Measurements from ENCODE around the gene MS4A15. TPM values are rescaled to one million over a fixed set of nuclear protein-coding genes. Genes with fewer than 3 reads are reported as not detected.

Gene MS4A15
- total RNA-seq, 2 donors from 2014 or later: not detected

DNA sequence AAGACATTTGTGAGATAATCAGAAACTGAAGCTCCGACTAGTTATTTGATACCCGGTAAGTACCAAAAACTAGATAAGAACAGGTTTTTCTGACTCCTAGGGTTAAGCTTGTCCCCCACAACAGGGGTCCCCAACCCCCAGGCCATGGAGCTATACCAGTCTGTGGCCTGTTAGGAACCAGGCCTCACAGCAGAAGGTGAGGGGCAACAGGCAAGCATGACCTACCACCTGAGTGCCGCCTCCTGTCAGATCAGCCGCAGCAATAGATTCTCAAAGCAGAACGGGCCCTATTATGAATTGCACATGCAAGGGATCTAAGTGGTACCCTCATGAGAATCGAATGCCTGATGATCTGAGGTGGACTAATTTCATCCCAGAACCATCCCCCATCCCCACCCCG lies 27.2 kb downstream of the MS4A15 start:
- ATAC-seq (replicated peaks in 1 of 2): no peak
- no peak overlapping the region for H3K4me3 Mint-ChIP-seq
- no peak for DNase-seq
- no peaks in the 10 kb centered on the region for H3K4me1 Mint-ChIP-seq (ENCODE audit: low read depth)
- no peaks in the 10 kb centered on the region for H3K27me3 Mint-ChIP-seq (ENCODE audit: low read depth)
- H3K27ac Mint-ChIP-seq: no peak overlapping the region
- no peaks in the 10 kb centered on the region for H3K9me3 Mint-ChIP-seq
- no peaks in the 10 kb centered on the region for H3K36me3 Mint-ChIP-seq (ENCODE audit: insufficient read depth in 2 of 2)

DNA sequence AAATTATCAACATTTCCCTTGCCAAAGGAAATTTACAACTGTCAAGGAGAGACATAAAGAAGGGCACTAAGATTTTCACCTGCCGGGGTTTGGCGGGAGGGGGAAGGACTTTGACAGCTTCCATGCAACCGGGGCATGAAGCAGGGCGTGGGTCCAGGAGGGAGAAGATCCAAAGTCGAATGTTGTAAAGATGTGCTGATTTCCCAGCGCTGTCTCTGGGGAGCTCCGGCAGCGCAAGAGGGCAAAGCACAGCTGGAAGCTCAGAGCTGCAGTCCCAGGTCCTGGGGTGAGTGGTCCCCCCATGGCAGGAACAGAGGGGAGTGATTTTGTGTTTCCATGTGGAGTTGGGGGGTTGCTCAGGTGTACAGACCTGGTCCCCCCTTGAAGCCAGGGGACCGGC lies 28.5 kb downstream of the MS4A15 start, which contains the start of gene MS4A10:
Gene MS4A10, plus strand, starts transcription at position 198 of the 400 bp plus-strand sequence. CDS start 5,003 bp downstream, outside the sequence.
- Mint-ChIP-seq H3K9me3 (no peaks in the 10 kb centered on the region), H3K27ac (no peak within 1 kb of the TSS), H3K27me3 (ENCODE audit: low read depth) (no peaks in the 10 kb centered on the region), H3K36me3 (ENCODE audit: insufficient read depth in 2 of 2) (no peaks in the 10 kb centered on the region), H3K4me3 (no peak within 1 kb of the TSS), H3K4me1 (ENCODE audit: low read depth) (no peaks in the 10 kb centered on the region)
- no peak for DNase-seq
- no peak for ATAC-seq (replicated peaks in 1 of 2)

DNA sequence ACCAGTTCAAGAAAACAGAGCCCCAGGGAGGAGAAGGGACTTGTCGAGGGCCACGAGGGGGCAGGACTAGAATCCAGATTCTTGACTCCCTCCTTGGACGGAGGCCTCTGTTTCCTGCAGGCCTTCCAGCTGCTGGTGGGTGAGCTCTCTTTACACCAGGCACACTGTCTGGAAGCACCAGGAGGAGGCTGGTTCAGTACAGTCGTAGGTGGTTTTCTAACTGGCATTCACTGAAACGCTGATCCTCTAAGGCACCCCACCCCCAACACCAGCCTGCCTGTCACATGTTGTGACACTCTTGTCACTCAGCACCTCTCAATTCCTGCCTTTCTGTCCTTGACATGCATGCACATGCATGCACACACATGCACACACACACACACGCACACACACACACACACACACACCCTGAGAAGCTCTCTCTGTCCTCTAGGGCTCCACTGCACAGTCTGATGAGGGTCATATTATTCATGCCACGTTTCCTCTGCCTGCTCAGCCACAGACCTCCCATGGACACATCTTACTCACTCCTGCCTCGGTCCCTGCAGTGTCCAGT lies 29.2 kb downstream of the MS4A15 start:
- H3K27ac Mint-ChIP-seq: no peak overlapping the region
- DNase-seq (no peak), ATAC-seq (replicated peaks in 1 of 2) (no peak)
- no peaks in the 10 kb centered on the region for H3K9me3 Mint-ChIP-seq
- H3K27me3 Mint-ChIP-seq (ENCODE audit: low read depth): no peaks in the 10 kb centered on the region
- H3K4me3 Mint-ChIP-seq: no peak overlapping the region
- H3K4me1 Mint-ChIP-seq (ENCODE audit: low read depth): no peaks in the 10 kb centered on the region
- H3K36me3 Mint-ChIP-seq (ENCODE audit: insufficient read depth in 2 of 2): no peaks in the 10 kb centered on the region

DNA sequence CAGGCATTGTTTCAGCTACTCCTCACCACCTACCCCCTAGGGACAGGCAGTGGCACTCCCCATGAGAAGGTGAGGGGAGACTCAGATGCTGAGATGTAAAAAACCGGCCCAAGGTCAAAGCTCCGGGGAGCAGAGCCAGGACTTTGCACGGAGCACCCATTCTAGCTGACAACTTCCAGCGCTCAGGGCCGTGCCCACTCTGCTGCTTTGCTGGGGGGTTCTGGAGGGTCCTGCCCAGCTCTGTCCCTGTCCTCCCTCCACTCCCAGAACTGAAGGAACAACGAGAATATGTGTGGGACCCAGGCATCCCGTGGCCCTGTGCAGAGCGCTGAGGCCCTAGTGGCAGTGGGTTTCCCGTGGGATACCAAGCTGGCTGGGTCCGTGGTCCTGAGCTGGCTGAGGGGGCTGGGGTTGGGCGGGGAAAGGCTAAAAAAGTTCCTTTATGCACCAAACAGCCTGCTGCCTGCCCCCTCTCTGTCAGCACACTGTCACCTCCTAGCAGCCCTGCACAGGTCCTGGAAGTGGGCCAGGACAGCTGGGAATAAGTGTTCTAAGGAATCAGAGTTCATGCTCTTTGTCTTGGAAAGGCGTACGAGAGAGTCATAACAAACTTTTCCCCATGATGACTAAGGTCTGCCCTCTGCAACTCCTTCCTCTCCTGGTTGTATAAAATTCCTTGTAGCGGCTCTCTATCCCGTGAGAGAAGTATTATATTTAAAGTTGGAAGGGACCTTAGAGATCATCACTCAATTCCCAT lies 30.3 kb downstream of the MS4A15 start:
- H3K9me3 Mint-ChIP-seq: no peaks in the 10 kb centered on the region
- ATAC-seq (replicated peaks in 1 of 2): no peak

DNA sequence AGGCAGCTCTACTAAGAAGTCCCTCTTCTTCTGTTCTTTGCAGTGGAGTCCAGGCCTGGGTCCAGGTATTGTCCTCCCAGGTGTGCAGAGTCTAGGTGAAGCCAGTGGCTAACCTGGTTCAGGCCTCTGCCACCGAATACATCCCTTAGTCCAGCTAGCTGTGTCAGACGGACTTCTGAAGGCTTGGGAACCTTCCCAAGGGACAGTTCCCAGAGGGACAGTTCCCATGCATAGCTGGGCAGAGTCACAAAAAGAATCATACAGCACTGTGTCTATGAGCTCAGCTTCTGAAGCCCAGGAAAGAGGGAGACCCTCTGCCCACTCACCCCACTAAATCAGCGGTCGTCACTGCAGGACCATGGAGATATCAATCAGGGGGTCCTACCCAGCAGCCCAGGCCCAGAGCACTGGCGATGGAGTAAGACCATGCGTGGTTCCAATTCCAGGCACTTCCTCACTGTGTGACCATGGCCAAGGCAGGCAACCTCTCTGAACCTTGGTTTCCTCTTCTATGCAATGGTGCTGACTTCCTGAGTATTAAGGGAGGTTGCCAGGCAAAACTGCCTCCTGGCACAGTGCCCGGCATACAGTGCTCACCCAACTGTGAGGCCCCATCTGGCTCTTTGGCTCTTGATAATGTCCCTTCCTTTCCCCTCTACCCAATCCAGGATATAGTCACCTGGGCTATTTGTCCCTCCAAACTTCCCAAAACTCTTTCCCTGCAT lies 31.9 kb downstream of the MS4A15 start:
- ATAC-seq (replicated peaks in 1 of 2) (no peak), DNase-seq (no peak)
- no peaks in the 10 kb centered on the region for H3K9me3 Mint-ChIP-seq
- H3K4me3 Mint-ChIP-seq: no peak overlapping the region
- no peaks in the 10 kb centered on the region for H3K36me3 Mint-ChIP-seq (ENCODE audit: insufficient read depth in 2 of 2)
- H3K27me3 Mint-ChIP-seq (ENCODE audit: low read depth): no peaks in the 10 kb centered on the region
- no peaks in the 10 kb centered on the region for H3K4me1 Mint-ChIP-seq (ENCODE audit: low read depth)
- no peak overlapping the region for H3K27ac Mint-ChIP-seq

More for the DNA sequence above, 30.3 kb downstream of the MS4A15 start:
- Mint-ChIP-seq H3K4me3 (no peak overlapping the region), H3K36me3 (ENCODE audit: insufficient read depth in 2 of 2) (no peaks in the 10 kb centered on the region), H3K27me3 (ENCODE audit: low read depth) (no peaks in the 10 kb centered on the region), H3K27ac (no peak overlapping the region), H3K4me1 (ENCODE audit: low read depth) (no peaks in the 10 kb centered on the region)
- no peak for DNase-seq

GRCh38 chr11:60790726-60791125 lies 34.1 kb downstream of the MS4A15 start:
- DNase-seq (no peak), ATAC-seq (replicated peaks in 1 of 2) (no peak)
- no peaks in the 10 kb centered on the region for H3K4me1 Mint-ChIP-seq (ENCODE audit: low read depth)
- no peaks in the 10 kb centered on the region for H3K27me3 Mint-ChIP-seq (ENCODE audit: low read depth)
- H3K36me3 Mint-ChIP-seq (ENCODE audit: insufficient read depth in 2 of 2): no peaks in the 10 kb centered on the region
- H3K4me3 Mint-ChIP-seq: no peak overlapping the region
- no peaks in the 10 kb centered on the region for H3K9me3 Mint-ChIP-seq
- H3K27ac Mint-ChIP-seq: no peak overlapping the region

- Mint-ChIP-seq H3K4me1 (ENCODE audit: low read depth) (no peaks in the 10 kb centered on the region), H3K9me3 (no peaks in the 10 kb centered on the region), H3K27ac (no peak overlapping the region), H3K36me3 (ENCODE audit: insufficient read depth in 2 of 2) (no peaks in the 10 kb centered on the region), H3K4me3 (no peak overlapping the region), H3K27me3 (ENCODE audit: low read depth) (no peaks in the 10 kb centered on the region)
- ATAC-seq (replicated peaks in 1 of 2) (no peak), DNase-seq (no peak)
Observed at GRCh38 chr11:60791153-60791933, 34.7 kb downstream of the MS4A15 start.

- Mint-ChIP-seq H3K27ac (no peak overlapping the region), H3K4me3 (no peak overlapping the region), H3K9me3 (no peaks in the 10 kb centered on the region), H3K27me3 (ENCODE audit: low read depth) (no peaks in the 10 kb centered on the region), H3K36me3 (ENCODE audit: insufficient read depth in 2 of 2) (no peaks in the 10 kb centered on the region), H3K4me1 (ENCODE audit: low read depth) (no peaks in the 10 kb centered on the region)
- ATAC-seq (replicated peaks in 1 of 2) (no peak), DNase-seq (no peak)
Observed at GRCh38 chr11:60792521-60792920, 35.9 kb downstream of the MS4A15 start.

- H3K4me1 Mint-ChIP-seq (ENCODE audit: low read depth): no peaks in the 10 kb centered on the region
- DNase-seq (no peak), ATAC-seq (replicated peaks in 1 of 2) (no peak)
- H3K27ac Mint-ChIP-seq: no peak overlapping the region
- peaks cover 5% of the 10 kb centered on the region for H3K27me3 Mint-ChIP-seq (ENCODE audit: low read depth)
- H3K4me3 Mint-ChIP-seq: no peak overlapping the region
- no peaks in the 10 kb centered on the region for H3K36me3 Mint-ChIP-seq (ENCODE audit: insufficient read depth in 2 of 2)
- H3K9me3 Mint-ChIP-seq: no peaks in the 10 kb centered on the region
Observed at GRCh38 chr11:60795291-60795690, 38.6 kb downstream of the MS4A15 start.

GRCh38 chr11:60797846-60798630 lies 41.4 kb downstream of the MS4A15 start:
- H3K4me1 Mint-ChIP-seq (ENCODE audit: low read depth): no peaks in the 10 kb centered on the region
- H3K27ac Mint-ChIP-seq: no peak overlapping the region
- no peak for ATAC-seq (replicated peaks in 1 of 2)
- no peaks in the 10 kb centered on the region for H3K36me3 Mint-ChIP-seq (ENCODE audit: insufficient read depth in 2 of 2)
- peaks cover 10% of the 10 kb centered on the region for H3K27me3 Mint-ChIP-seq (ENCODE audit: low read depth)
- no peak for DNase-seq
- no peaks in the 10 kb centered on the region for H3K9me3 Mint-ChIP-seq
- H3K4me3 Mint-ChIP-seq: no peak overlapping the region

DNA sequence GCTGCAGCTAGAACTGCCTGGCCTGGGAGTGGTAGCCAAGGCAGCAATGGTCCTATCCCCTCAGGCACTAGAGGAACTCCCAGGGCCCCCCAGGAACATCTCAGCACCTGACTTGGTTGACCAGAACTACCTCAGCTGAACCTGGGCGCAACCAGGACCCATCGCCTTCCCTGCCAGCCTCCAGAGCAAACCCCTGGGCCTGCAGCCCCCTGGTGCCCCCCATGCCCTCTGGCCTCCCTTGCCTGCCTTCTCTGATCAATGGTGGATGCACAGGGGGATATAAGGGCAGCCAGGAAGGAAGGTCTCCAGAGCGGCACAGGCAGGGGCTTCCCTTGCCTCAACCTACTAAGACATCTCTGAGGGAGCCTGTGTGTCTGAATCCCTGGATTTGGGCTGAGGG lies 42.0 kb downstream of the MS4A15 start:
- H3K27me3 Mint-ChIP-seq (ENCODE audit: low read depth): peaks cover 11% of the 10 kb centered on the region
- no peak overlapping the region for H3K27ac Mint-ChIP-seq
- H3K4me1 Mint-ChIP-seq (ENCODE audit: low read depth): no peaks in the 10 kb centered on the region
- no peak for ATAC-seq (replicated peaks in 1 of 2)
- no peaks in the 10 kb centered on the region for H3K9me3 Mint-ChIP-seq
- no peaks in the 10 kb centered on the region for H3K36me3 Mint-ChIP-seq (ENCODE audit: insufficient read depth in 2 of 2)
- DNase-seq: no peak
- H3K4me3 Mint-ChIP-seq: no peak overlapping the region

- DNase-seq (no peak), ATAC-seq (replicated peaks in 1 of 2) (no peak)
- H3K9me3 Mint-ChIP-seq: no peaks in the 10 kb centered on the region
- H3K36me3 Mint-ChIP-seq (ENCODE audit: insufficient read depth in 2 of 2): no peaks in the 10 kb centered on the region
- H3K4me3 Mint-ChIP-seq: no peak overlapping the region
- H3K27ac Mint-ChIP-seq: no peak overlapping the region
- H3K27me3 Mint-ChIP-seq (ENCODE audit: low read depth): peaks cover 11% of the 10 kb centered on the region
- no peaks in the 10 kb centered on the region for H3K4me1 Mint-ChIP-seq (ENCODE audit: low read depth)
Observed at GRCh38 chr11:60801194-60801593, 44.5 kb downstream of the MS4A15 start.
